Measurements from ENCODE around the gene FZD8.

DNA sequence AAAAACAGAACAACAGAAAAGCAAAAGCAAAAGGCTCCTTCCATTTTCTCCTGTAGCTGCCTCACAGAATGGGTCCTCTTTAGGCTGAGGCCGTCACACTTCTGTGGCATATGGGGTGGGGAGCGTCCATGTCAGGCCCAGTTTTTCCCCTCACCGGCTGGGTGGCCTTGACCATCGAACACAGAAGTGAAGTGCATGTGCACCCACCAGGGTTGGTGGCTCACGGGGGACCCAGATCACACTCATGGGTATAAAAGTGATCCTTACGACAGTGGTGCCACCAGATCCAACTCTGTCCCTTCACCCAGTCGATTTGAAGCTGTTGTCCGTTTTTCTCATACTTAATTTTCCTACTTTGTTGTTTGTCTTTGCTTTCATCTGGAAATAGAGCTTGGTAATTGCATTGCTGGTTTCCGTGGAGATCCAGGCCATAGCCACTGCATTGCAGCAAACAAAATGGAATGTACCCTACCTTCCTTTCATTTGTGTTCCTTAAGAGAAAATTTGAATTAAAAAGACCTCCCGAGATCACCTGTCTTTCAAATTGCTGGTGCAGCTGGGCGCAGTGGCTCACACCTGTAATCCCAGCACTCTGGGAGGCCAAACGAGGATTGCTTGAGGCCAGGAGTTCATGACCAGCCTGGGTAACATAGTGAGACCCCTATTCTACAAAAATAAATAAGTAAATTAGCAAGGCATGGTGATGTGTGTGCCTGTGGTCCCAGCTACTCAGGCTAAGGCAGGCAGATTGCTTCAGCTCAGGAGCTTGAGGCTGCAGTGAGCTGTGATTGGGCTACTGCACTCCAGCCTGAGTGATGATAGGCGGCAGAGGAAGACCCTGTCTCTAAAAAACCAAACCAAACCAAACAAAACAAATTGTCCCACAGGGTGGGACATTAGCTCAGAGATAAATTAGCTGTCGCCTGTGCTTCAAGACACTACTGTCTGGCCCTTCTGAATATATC is 47.7 kb downstream of the FZD8 start:
- no peak for TF ChIP-seq RXRA (IDR thresholded peaks at IDR 0.05; ENCODE audit: borderline replicate concordance, low read depth)
- TF ChIP-seq, protein P1, sequence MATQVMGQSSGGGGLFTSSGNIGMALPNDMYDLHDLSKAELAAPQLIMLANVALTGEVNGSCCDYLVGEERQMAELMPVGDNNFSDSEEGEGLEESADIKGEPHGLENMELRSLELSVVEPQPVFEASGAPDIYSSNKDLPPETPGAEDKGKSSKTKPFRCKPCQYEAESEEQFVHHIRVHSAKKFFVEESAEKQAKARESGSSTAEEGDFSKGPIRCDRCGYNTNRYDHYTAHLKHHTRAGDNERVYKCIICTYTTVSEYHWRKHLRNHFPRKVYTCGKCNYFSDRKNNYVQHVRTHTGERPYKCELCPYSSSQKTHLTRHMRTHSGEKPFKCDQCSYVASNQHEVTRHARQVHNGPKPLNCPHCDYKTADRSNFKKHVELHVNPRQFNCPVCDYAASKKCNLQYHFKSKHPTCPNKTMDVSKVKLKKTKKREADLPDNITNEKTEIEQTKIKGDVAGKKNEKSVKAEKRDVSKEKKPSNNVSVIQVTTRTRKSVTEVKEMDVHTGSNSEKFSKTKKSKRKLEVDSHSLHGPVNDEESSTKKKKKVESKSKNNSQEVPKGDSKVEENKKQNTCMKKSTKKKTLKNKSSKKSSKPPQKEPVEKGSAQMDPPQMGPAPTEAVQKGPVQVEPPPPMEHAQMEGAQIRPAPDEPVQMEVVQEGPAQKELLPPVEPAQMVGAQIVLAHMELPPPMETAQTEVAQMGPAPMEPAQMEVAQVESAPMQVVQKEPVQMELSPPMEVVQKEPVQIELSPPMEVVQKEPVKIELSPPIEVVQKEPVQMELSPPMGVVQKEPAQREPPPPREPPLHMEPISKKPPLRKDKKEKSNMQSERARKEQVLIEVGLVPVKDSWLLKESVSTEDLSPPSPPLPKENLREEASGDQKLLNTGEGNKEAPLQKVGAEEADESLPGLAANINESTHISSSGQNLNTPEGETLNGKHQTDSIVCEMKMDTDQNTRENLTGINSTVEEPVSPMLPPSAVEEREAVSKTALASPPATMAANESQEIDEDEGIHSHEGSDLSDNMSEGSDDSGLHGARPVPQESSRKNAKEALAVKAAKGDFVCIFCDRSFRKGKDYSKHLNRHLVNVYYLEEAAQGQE (IDR thresholded peaks at IDR 0.05; ENCODE audit: low read depth, low read length) = no peak
- no peak for TF ChIP-seq JUND (IDR thresholded peaks at IDR 0.05)
- TF ChIP-seq, protein P2, sequence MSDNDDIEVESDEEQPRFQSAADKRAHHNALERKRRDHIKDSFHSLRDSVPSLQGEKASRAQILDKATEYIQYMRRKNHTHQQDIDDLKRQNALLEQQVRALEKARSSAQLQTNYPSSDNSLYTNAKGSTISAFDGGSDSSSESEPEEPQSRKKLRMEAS (IDR thresholded peaks at IDR 0.05; ENCODE audit: low read depth) = no peak
- TF ChIP-seq EP300 (IDR thresholded peaks at IDR 0.05; ENCODE audit: borderline replicate concordance in 1 of 2, low read depth in 1 of 2, low read length in 1 of 2) = no peak
- TF ChIP-seq, protein P3, sequence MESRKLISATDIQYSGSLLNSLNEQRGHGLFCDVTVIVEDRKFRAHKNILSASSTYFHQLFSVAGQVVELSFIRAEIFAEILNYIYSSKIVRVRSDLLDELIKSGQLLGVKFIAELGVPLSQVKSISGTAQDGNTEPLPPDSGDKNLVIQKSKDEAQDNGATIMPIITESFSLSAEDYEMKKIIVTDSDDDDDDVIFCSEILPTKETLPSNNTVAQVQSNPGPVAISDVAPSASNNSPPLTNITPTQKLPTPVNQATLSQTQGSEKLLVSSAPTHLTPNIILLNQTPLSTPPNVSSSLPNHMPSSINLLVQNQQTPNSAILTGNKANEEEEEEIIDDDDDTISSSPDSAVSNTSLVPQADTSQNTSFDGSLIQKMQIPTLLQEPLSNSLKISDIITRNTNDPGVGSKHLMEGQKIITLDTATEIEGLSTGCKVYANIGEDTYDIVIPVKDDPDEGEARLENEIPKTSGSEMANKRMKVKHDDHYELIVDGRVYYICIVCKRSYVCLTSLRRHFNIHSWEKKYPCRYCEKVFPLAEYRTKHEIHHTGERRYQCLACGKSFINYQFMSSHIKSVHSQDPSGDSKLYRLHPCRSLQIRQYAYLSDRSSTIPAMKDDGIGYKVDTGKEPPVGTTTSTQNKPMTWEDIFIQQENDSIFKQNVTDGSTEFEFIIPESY (IDR thresholded peaks at IDR 0.05; ENCODE audit: borderline replicate concordance, low read depth) = no peak
- no peak for TF ChIP-seq YY1 (IDR thresholded peaks at IDR 0.05; ENCODE audit: low read depth)
- no peak for TF ChIP-seq CTCF (IDR thresholded peaks at IDR 0.05)
- TF ChIP-seq NRF1 (IDR thresholded peaks at IDR 0.05; ENCODE audit: low read depth, low read length) = no peak
- no peak for TF ChIP-seq RAD21 (IDR thresholded peaks at IDR 0.05; ENCODE audit: low read length)
- TF ChIP-seq GATA2 (CRISPR knock-in tag; IDR thresholded peaks at IDR 0.05) = no peak
- no peak for TF ChIP-seq ELF1 (IDR thresholded peaks at IDR 0.05)
- no peak for TF ChIP-seq IRF3 (IDR thresholded peaks at IDR 0.05; ENCODE audit: low read depth, low read length)
- TF ChIP-seq GABPA (IDR thresholded peaks at IDR 0.05; ENCODE audit: low read depth) = no peak

All from SK-N-SH (cell line).